ENCODE measurements around the gene KIF19.

DNA sequence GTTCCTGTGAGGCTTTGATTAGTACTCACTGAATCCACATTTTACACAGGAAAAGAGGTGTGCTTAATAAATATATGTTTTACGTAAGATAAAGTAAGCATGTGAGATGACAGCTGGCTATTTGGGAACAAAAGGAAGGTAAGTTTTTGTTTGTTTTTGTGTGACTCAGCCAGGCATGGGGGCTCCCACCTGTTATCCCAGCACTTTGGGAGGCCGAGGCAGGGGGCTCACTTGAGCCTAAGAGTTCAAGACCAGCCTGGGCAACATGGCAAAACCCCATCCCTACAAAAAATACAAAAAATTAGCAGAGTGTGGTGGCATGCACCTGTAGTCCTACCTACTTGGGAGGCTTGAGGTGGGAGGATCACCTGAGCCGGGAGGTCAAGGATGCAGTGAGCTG is 59.2 kb downstream of the KIF19 start:
- TF ChIP-seq EZH2 (IDR thresholded peaks at IDR 0.05; ENCODE audit: borderline replicate concordance, low read depth, low read length, severe bottlenecking): no peak
- TF ChIP-seq, protein P1, sequence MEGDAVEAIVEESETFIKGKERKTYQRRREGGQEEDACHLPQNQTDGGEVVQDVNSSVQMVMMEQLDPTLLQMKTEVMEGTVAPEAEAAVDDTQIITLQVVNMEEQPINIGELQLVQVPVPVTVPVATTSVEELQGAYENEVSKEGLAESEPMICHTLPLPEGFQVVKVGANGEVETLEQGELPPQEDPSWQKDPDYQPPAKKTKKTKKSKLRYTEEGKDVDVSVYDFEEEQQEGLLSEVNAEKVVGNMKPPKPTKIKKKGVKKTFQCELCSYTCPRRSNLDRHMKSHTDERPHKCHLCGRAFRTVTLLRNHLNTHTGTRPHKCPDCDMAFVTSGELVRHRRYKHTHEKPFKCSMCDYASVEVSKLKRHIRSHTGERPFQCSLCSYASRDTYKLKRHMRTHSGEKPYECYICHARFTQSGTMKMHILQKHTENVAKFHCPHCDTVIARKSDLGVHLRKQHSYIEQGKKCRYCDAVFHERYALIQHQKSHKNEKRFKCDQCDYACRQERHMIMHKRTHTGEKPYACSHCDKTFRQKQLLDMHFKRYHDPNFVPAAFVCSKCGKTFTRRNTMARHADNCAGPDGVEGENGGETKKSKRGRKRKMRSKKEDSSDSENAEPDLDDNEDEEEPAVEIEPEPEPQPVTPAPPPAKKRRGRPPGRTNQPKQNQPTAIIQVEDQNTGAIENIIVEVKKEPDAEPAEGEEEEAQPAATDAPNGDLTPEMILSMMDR (IDR thresholded peaks at IDR 0.05; ENCODE audit: borderline replicate concordance, extremely low read depth, low read length, poor library complexity, severe bottlenecking): no peak

All from DND-41 (cell line).